Activated CD8-positive, alpha-beta memory T cell treated with anti-CD3 and anti-CD28 coated beads, Interleukin-2, amount 50 U/mL, for 24 hours (primary cell): Measurements from ENCODE around the gene IGFBP3.

ENCODE experiments used
- DNase-seq: peaks from one replicate; pipeline ENCODE4 v3.0.0-alpha.2; 2020; ENCODE audit errors: extremely low read depth

IGFBP3 gene

DNA sequence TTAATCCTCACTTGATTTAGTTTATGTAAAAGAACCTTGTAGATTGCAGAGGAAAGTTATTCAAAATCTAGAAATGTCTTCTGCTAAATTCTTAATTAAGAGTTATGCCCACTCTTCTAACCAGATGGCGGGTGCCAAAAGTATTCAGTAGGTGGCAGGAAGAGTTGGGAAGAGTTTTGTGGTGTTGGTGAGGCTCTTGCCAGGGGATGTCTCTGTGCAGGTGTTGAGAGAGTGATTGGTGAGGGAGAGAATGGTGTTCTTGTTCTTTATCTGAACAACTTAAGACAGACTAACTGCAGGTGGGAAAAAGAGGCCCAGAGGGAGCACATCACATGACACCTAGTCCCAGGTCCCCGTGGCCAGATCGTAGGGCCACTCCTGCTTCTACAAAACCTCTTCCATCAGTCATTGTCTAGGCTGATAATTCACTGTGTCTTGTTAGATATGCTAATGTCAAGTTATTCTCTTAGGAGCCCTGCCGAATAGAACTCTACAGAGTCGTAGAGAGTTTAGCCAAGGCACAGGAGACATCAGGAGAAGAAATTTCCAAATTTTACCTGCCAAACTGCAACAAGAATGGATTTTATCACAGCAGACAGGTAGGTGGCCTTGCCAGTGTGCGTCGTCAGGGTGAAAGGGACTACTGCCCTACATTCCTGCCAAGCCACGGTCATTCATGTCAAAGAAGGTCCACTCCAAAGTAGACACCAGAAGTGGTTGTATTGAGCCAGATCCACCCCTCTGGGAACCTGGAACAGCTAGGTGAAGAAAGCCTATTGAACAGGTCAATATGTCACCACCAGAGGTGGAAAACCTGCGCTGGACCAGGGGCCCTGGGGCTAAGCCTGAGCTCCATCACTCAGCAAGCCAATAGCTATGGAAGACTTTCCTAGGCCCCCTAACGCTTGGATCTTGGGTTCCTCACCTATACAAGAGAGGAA lies 29.3 kb downstream of the IGFBP3 start:
- DNase-seq: no peak

DNA sequence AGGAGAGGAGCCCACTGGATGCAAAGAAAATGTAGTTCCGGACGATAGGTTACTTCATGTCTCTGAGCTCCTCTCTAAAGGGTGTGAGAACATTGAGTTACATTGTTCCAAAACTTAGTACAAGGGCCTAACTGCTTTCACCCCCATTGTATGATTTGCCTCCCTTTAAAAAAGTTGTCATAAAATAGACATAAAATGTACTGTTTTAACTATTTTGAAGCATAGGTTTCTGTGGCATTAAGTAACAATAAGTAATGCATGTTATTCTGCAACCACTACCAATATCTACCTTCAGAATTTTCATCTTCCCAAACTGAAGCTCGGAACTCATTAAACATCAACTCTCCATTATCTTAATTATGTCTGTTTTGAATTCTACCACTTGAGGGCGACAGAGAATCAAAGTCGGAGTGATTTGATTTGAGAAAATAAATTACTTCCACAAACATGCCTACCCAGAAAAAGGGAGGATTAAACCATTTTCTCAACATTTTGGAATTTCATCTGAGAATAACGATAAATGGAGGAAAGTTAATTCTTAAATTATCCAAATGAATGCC lies 30.1 kb downstream of the IGFBP3 start:
- DNase-seq: no peak

DNA sequence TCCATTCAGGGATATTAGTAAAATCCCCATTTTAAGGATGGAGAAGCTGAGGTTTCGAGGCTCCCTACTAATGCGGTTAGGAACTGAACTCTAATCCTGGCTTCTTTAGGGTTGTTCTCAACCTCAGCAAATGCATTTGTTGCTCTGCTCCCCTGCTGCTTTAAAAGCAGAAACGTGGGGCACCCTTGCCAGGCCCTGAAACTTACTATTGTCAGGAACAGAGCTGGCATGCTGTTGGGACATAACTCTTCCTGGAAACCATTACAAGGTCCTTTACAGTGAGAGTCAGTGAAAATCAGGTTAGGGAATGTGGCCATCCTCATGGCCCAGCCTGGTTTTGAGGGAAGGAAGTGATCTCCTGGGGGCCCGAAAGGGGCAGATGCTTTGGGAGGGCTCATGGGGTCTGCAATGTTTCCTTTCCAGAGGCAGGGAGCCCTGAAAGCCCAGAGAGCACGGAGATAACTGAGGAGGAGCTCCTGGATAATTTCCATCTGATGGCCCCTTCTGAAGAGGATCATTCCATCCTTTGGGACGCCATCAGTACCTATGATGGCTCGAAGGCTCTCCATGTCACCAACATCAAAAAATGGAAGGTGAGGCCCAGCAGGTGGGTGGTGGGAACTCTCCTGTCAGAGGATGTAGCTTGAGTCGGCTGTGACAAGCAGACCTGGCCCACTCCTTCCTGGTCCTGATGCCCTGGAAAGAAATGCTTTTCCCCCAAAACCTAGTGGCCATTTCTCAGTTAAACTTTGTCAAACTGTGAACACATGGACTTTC lies 30.8 kb downstream of the IGFBP3 start:
- DNase-seq: no peak

DNA sequence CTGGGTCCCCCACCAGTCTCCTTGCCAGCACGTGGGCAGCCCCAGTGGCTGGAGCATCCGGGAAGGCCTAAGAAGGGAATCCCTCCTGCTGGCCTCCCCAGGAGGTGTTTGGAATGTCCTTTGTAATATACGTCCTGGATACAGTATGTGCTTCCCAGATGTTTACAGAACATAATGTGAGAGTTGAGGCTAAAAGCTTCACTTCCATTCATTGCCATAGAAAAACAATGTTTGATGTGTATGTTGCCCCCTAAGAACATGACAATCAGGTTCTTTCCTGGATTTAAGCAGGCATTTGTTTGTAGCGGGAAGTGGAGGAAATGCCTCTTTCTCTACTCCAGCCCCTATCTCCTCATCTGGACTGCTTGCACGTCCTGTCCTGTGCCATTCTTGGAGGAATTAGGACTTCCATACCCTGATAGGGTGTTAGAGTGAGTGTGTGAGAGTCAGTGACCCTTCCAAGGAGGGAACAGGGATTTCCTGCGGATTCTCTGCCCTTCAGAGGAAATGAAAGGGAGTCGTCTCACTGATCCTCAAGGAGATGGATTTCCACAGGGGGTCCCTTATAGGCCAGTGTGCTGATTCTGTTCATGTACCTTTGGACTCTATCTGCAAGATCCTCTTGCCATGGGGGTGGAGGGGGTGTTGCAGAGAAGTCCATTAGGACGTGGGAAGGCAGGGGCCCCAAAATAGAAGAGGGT lies 31.6 kb downstream of the IGFBP3 start:
- no peak for DNase-seq

DNA sequence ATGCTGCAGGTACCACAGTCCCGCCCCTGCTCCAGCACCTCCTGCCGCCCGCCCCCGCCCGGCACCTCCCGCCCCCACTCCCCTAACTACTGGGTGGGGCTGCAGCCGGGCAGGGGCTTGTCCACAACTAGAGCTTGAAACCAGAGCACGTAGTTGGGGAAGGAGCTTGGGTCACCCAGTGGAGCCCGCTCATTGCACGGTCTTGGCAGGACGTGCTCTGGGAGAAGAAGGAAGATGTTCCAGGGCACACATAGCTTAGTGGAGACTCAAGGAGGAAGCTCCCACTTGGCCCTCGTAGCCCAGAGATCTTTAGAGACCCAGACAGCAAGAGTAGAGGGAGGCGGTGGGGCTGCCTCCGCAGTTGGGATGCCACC lies 32.1 kb downstream of the IGFBP3 start:
- DNase-seq: no peak

DNA sequence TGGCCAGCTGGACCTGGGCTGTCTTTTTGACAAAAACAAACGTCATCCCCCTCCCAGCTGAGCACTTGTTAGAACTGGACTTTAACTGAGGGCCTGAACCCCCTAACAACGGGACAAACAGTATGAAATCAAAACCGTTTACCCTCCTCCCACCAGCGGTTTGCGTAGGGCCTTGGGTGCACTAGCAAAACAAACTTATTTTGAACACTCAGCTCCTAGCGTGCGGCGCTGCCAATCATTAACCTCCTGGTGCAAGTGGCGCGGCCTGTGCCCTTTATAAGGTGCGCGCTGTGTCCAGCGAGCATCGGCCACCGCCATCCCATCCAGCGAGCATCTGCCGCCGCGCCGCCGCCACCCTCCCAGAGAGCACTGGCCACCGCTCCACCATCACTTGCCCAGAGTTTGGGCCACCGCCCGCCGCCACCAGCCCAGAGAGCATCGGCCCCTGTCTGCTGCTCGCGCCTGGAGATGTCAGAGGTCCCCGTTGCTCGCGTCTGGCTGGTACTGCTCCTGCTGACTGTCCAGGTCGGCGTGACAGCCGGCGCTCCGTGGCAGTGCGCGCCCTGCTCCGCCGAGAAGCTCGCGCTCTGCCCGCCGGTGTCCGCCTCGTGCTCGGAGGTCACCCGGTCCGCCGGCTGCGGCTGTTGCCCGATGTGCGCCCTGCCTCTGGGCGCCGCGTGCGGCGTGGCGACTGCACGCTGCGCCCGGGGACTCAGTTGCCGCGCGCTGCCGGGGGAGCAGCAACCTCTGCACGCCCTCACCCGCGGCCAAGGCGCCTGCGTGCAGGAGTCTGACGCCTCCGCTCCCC lies 32.7 kb downstream of the IGFBP3 start, which contains the start of gene IGFBP1:
Gene IGFBP1 (plus strand): TSS at position 304 of the 808 bp plus-strand sequence. CDS start 165 bp downstream, at position 469.
- no peak for DNase-seq

DNA sequence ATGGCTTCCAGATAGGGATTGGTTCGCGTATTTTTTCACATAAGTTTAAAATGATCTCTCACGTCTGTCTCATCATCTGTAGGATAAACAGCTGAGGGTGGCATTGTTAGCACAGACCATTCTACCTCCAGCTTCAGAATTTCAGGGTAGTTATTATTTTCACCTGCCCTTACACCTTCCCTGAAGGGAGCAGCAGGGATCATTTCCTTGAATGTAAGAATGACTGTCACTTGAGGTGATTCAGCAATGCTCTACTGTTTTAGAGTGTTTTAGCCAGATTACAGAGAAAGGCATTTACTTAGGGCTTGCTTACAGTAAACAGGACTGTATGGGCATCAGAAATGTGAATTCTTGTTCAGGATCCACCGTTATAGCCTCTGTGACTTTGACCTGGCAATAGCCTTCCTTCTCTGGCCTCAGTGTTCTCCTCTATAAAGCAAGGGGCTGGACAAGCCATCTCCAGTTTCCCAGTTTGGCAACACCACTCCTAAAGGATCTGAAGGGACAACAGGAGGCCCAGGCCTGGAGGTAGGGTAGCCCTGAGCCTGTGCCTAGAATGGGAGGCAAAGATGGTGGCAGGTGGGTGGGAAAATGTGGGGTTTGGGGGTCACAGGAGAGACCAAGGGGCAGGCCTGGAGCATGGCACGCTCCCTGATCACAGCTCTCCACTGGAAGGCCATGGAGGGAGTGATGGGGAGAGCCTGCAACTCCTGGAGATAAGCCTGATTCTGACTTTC lies 34.0 kb downstream of the IGFBP3 start:
- DNase-seq: no peak

DNA sequence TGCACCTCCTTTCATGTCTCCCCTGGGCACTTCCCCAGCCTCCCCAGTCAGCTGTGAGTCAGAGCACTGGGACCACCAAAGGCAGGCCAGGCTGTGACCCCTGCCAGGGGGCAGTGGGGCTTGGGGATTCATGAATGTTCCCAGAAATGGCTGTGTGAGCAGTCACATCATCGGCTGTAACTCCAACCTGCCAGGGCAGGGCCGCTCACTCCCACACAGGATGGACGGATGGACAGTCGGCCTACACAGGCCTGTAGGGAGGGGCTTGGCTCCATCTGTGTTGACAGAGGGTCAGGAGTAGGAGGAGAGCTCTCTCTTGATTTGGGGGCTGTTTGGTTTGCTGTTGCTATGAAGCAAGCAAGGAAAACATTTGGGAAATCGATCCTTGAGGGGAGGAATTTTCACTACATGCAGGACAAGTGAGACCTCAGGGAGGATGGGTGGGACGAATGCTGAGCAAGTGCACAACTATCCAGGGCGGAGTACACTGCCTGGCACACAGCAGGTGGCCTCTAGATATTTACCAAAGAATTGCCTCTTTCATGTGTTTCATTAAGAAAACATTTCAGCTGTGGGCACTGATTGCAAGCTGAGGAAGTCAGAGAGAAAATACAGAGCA lies 35.7 kb downstream of the IGFBP3 start:
- DNase-seq: no peak

DNA sequence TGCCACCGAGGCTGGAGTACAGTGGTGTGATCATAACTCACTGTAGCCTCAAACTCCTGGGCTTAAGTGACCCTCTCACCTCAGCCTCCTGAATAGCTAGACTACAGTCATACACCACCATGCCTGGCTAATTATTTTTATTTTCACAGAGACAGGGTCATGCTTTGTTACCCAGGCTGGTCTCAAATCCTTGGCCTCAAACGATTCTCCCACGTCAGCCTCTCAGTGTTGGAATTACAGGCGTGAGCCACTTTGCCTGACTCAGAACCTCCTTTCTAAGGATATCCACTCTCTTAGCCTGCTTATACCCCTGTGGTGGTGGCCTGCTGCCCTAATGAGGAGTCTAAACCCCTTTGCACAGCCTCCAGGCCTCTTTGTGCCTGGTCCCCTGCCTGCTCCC lies 36.9 kb downstream of the IGFBP3 start:
- DNase-seq: no peak

DNA sequence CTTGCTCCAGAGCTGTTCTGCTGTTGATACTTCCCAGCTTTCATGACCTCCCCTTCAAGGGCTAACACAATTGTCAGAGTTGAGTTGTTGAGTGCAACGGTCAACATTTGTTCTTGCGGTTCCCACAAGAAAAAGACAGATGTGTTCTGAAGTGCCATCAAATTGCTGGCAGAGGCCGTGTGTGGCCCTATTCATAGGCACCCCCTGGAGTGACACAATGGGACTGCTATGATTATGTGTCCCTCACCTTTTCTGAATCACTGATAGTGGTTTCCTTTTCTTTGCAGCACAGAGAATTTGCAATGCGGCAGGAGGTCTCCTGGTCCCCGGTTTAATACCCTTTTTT lies 38.6 kb downstream of the IGFBP3 start:
- DNase-seq: no peak

DNA sequence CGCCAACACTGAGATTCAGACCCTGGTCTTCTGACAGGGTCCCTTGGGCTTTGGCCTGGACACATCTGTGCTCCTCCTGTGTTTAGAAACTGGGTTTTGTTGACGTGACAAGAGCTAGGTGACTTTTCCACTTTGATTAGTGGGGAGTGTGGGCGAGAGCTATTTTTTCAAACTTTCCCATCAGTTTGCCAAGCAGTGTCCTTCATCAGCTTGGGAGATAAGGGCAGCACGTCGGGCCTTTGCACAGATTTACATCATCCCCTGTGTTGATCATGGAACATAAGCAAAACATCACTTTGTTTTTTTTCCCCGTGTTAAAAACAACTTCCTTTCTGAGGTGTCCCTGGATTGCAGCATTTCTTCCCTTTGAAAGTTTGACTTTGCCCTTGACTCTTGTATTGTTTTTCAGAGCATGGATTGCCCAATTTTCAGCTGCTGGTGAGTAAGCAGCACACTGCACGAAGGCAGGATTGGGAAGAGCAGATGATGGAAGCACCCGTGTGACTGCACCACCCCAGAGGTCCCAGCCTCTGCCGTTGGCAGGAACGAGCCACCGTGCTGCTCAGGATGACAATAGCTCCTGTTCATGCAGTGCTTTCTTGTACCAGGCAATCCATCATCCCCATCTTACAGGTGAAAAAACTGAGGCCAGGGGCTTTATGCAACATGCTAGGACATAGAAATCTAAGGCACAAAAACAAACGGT lies 39.2 kb downstream of the IGFBP3 start:
- no peak for DNase-seq

DNA sequence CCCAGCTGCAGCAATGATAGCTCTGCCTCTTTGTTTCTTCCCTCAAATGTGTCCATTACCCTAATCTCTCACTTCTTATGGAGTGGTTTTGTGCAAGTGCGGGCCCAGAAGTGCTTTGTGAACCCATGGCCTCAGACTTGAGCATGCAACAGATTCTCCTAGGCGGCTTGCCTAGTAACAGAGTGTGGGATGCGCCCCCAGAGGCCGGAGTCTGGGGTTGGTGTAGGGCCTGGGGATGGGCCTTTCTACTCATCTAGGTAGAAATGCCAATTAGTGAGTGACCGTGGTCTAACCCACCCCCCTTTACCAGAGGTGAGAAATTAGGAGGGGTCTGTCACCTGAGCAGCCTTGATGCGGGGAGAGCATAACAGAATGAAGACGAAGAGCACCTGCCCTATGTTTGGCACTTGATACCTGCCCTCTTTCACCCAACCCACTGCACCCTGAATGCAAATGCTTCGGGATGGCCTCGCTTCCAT lies 39.8 kb downstream of the IGFBP3 start:
- DNase-seq: no peak

DNA sequence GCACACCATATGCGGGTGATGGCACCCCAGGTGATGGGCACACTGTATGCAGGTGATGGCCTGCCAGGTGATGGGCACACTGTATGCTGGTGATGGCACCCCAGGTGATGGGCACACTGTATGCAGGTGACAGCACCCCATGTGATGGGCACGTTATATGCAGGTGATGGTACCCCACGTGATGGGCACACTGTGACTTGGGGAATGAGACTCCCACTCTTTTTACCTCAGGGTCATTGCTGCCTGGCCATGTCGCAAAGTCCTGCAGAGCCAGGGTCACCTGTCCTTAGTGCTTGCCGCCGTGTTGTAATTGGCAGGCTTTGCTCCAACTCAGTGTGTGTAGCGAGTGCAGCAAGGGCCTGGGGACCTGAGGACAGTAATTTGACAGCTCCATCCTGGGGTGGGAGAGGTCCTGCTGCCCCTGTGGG lies 40.6 kb downstream of the IGFBP3 start:
- DNase-seq: no peak

DNA sequence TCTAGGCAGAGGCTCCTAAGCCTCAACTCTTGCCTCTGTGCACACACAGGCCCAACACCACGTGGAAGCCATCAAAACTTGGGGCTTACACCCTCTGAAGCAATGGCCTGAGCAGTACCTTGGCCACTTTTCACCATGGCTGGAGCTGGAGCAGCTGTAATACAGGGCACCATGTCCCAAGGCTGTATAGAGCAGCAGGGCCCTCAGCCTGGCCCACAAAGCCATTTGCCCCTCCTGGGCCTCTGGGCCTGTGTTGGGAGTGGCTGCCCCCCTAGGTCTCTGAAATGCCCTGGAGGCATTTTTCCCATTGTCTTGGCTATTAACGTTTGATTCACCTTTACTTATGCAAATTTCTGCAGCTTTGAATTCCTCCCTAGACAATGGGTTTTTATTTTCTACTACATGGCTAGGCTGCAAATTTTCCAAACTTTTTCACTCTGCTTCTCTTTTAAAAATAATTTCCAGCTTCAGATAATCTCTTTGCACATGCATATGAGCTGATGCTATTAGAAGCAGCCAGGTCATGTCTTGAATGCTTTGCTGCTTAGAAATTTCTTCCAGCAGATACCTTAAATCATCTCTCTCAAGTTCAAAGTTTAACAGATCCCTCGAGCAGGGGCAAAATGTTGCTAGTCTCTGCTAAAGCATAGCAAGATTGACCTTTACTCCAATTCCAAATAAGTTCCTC lies 42.5 kb downstream of the IGFBP3 start:
- no peak for DNase-seq

DNA sequence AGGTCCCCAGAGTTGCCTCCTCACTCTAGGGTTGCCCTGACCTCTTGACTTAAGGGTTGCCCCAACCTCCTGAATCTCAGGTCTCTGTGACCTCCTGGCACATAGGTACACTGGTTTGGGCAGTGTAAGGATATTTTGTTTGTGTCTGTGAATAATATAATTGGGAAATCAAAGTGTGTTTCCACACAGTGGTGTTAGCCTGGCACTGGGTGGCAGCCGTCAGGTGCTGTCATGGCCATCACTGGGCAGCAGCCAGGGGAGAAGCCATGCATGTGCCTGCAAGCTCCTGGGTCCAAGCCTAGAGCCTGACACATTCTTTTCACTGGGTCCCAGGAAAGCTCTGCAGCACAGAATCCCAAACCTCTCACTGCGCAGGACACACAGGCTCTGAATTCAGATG lies 44.6 kb downstream of the IGFBP3 start:
- DNase-seq: no peak

DNA sequence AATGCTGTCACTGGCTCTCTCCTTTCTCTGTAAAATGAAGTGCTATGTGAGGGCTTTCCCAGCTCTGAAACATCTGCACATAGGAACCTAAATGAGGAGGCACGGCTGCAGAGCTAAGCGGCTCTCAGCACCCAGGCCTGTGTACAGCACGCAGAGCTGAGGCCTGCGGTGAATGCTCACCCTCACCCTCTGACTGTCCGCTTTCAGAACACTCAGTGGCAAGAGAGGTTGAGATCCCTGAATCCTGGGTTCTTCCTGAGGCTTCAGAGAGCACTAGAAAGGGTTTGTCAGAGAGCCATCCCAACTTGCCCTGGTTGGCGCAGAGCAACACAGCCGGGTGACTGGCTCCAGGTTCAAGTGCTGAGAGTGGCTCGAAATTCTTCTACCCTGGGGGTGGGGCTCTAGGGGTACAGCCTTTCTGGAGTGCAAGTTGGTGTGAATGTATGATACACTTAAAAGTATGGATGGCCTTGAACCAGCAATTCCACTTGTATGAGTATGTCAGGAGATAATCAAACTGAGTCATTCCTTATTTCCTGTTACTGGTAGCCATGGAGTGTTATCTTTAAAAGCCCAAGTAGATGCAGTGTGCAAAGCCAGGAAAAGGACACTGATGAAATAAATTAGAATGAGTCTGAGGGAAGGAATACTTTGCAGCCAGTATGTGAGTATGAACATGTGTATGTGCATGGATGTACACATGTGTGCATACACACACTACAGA lies 46.5 kb downstream of the IGFBP3 start:
- no peak for DNase-seq

DNA sequence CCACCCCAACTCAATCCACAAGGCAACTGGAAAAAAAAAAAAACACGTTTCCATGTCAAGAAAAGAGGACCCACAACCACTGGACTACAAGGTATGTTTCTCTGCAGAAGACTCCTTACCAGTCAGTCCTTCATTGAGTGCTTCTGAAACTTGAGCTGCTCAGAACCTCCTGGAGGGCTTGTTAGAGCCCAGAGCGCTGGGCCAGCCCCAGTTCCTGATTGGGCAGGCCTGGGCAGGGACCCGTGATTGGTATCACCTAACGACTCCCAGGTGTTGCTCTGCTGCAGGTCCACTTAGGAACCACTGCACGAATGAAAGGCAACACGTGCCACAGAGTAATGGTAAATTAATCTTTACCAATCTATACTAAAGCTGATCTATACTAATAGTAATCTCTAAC lies 47.7 kb downstream of the IGFBP3 start:
- DNase-seq: no peak

DNA sequence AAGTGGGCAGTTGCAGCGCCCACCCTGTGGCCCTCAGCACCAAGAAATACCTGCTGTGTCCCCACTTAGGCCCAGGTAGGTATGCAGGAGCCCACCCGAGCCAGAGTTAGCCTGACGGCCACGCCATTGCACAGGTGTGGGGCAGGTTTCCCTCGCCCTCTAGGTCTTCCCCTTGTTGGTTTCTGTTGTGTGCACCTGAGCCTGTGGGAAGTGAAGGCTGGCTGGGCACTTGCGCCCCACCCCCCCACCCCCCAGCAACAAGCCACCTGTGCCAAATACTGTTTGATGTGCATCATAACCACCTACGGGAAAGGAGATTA lies 48.1 kb downstream of the IGFBP3 start, which contains the start of gene CCDC201:
Gene CCDC201 (minus strand): TSS at position 48 of the 320 bp plus-strand sequence. CDS start 75 bp downstream, outside the sequence.
- DNase-seq: no peak
